ENCODE measurements around the gene OR2L8.

OR2L8 gene

GRCh38 chr1:247948558-247948957, at the start of gene OR2L8:
OR2L8 (plus strand) TSS chr1:247948858; CDS start chr1:247948858, 0 bp downstream.
- no peak for DNase-seq

GRCh38 chr1:247904122-247904521, 44.5 kb upstream of the OR2L8 start:
- DNase-seq: no peak

- no peak for DNase-seq
Observed at GRCh38 chr1:247905181-247905580, 43.5 kb upstream of the OR2L8 start.

- DNase-seq: no peak
Observed at GRCh38 chr1:247905910-247906503, 42.7 kb upstream of the OR2L8 start.

- peak; percentile 12 for DNase-seq
Observed at GRCh38 chr1:247906504-247907047, 42.1 kb upstream of the OR2L8 start.

GRCh38 chr1:247908766-247909165, 39.9 kb upstream of the OR2L8 start:
- no peak for DNase-seq

GRCh38 chr1:247913786-247914185, 34.9 kb upstream of the OR2L8 start:
- DNase-seq: no peak

GRCh38 chr1:247914941-247915662, 33.6 kb upstream of the OR2L8 start:
- no peak for DNase-seq

- no peak for DNase-seq
Observed at GRCh38 chr1:247919952-247920351, 28.7 kb upstream of the OR2L8 start, which contains the start of gene OR2T8. OR2T8 (plus strand) TSS chr1:247920252; CDS start chr1:247921018, 766 bp downstream.

- no peak for DNase-seq
Observed at GRCh38 chr1:247923941-247924340, 24.7 kb upstream of the OR2L8 start.

GRCh38 chr1:247924868-247925267, 23.8 kb upstream of the OR2L8 start, which contains the start of gene OR2AJ1:
OR2AJ1 (plus strand) TSS chr1:247924889; CDS start chr1:247933769, 8,880 bp downstream.
- DNase-seq: no peak

- no peak for DNase-seq
Observed at GRCh38 chr1:247933989-247934388, 14.7 kb upstream of the OR2L8 start.

- no peak for DNase-seq
Observed at GRCh38 chr1:247935781-247936180, 12.9 kb upstream of the OR2L8 start.

- DNase-seq: no peak
Observed at GRCh38 chr1:247936415-247936814, 12.2 kb upstream of the OR2L8 start.

- DNase-seq: peak; percentile 93
Observed at GRCh38 chr1:247936965-247937734, 11.5 kb upstream of the OR2L8 start.

- DNase-seq: no peak
Observed at GRCh38 chr1:247942624-247943023, 6.0 kb upstream of the OR2L8 start.

- DNase-seq: no peak
Observed at GRCh38 chr1:247953408-247953807, 4.8 kb downstream of the OR2L8 start.

GRCh38 chr1:247961791-247962190, 13.1 kb downstream of the OR2L8 start:
- DNase-seq: no peak

- DNase-seq: no peak
Observed at GRCh38 chr1:247962911-247963588, 14.4 kb downstream of the OR2L8 start.

GRCh38 chr1:247964933-247965332, 16.3 kb downstream of the OR2L8 start, which contains the start of gene OR2AK2:
OR2AK2 (plus strand) TSS chr1:247965233; CDS start chr1:247965377, 144 bp downstream.
- DNase-seq: no peak

GRCh38 chr1:247966532-247967204, 18.0 kb downstream of the OR2L8 start:
- no peak for DNase-seq

- DNase-seq: no peak
Observed at GRCh38 chr1:247992986-247993385, 44.3 kb downstream of the OR2L8 start.

All from stimulated activated CD4-positive, alpha-beta T cell treated with anti-CD3 and anti-CD28 coated beads, Interleukin-12 subunit alpha, Interleukin-12 subunit beta, amount 100 ng/mL, for 4 hours (primary cell).